IPS-18c (cell line): ENCODE data around the gene GALNT11.

Source experiments
- H3K4me3 ChIP-seq: 2 replicates; pipeline ENCODE4 v1.7.0; 2013; ENCODE audit warnings: low read depth, mild to moderate bottlenecking, low read length, moderate library complexity; ENCODE audit not compliant: insufficient read depth
- H3K9me3 ChIP-seq: one replicate; pipeline ENCODE4 v1.6.1; 2013; ENCODE audit warnings: mild to moderate bottlenecking, low read length, moderate library complexity; ENCODE audit not compliant: control insufficient read depth, insufficient read depth

Gene GALNT11

DNA sequence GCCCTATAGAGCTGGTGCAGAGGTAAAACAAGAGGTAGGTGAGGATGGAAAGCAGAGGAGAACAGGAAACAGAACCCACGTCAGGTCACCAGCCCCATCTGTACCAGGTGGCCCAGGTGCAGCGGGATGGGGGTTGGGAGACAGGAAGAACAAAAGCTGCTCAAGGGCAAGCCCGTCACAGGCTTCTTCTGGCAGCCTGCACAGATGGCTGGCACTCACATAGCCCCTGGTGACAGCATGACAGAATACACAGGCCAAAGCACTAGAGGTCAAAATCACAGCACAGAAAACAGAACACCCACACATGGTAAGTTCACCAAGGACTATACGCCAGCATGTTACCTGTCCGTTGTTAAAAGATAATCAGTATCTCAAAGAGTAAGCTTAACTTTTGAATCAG, 126.8 kb downstream of the GALNT11 start:
- no peak overlapping the region for H3K4me3 ChIP-seq
- no peaks in the 10 kb centered on the region for H3K9me3 ChIP-seq

DNA sequence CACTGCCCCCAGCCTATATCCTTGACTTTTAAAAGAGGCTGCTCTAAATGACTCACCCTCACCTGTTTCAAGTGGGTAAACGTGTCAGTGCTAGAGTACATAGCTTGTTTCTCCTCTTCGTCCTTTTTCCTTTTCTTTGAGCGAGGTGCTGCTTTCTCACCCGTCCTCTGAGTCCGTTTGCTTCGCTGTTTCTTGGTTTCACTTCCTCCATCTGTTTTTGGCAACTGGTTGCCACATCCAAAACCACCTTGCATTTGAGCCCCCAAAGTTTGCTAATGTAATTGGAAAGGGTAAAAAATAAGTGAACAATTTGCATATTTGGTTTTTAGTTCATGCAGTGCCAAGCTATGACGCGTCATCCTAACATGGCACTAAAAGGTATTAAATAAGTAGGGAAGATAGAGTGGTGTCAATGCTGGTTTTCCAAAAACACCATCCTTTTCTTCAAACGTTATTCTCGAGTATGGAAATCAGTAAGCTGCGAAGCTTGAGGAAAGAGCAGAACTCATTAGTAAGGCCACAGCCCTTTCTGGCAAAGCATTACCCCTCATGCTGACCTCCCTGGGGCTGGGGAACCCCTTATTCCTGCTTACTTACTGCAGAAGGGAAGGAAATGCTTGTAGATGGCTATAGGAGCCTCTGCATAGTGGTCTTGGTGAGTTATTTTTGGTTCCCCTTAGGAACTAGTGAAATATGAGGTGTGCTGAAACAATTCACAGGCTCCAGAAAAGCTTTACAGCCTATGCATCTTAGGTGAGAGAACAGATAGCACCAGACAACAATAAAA, 133.5 kb downstream of the GALNT11 start:
- H3K4me3 ChIP-seq = no peak overlapping the region
- no peaks in the 10 kb centered on the region for H3K9me3 ChIP-seq

DNA sequence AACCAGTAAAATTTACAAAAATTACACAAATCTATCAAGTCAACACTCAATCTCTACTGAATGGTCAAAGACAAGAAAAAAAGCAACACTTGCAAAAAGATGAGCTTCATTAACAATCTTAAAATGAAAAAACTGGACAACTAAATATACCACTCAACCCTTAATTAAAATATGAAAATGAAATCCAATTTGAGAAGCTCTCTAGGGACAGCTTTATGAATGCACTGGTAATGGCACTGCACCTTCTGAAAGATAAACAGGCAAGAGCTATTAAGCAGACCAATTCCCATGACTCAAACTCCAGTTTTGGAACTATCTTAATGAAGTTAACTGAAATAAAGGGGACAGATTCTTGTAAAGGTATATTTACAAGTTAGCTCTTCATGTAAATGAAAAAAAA, 135.7 kb downstream of the GALNT11 start:
- H3K9me3 ChIP-seq = no peaks in the 10 kb centered on the region
- H3K4me3 ChIP-seq = no peak overlapping the region

DNA sequence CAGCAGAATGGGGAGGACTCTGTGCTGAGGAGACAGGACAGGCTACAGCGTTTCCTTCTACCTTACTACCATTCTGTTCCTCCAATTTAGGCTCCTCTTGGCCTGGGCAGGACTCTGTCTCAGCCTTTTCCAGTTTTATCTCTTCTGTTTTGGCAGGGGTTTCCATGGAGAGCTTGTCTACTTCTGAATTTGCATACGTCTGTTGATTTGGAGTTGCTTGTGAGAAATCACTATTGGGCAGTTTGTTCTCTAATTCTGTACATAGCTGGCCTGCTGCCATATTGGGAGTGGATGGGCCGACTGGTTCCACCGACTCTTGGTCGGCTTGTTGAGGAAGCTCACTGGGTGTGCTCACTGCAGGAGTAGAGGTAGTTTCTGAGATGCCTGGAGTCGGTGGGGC, 136.8 kb downstream of the GALNT11 start:
- Histone ChIP-seq H3K4me3 (no peak overlapping the region), H3K9me3 (no peaks in the 10 kb centered on the region)
